GM12873 (cell line): ENCODE measurements around the gene TENT4B.

Source experiments
- TF ChIP-seq, protein P1 (sequence below): IDR thresholded peaks from 2 replicates; pipeline ENCODE4 v1.5.1; 2012; ENCODE audit warnings: low read depth, mild to moderate bottlenecking, moderate library complexity, low read length, control low read depth; ENCODE audit not compliant: insufficient read depth; ENCODE audit errors: missing control alignments

Gene TENT4B

DNA sequence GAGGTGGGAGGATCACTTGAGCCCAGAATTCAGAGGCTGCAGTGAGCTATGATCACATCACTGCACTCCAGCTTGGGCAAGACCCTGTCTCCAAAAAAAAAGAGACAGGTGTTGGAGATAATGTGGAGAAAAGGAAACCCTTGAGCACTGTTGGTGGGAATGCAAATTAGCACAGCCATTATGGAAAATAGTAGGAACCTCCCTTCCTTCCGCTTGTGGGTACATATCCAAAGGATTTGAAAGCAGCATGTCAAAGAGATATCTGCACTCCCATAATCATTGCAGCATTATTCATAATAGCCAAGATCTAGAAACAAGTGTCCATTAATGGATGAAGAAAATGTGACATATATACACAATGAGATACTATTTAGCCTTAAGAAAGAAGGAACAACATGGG lies 103.5 kb downstream of the TENT4B start:
- TF ChIP-seq, protein P1, sequence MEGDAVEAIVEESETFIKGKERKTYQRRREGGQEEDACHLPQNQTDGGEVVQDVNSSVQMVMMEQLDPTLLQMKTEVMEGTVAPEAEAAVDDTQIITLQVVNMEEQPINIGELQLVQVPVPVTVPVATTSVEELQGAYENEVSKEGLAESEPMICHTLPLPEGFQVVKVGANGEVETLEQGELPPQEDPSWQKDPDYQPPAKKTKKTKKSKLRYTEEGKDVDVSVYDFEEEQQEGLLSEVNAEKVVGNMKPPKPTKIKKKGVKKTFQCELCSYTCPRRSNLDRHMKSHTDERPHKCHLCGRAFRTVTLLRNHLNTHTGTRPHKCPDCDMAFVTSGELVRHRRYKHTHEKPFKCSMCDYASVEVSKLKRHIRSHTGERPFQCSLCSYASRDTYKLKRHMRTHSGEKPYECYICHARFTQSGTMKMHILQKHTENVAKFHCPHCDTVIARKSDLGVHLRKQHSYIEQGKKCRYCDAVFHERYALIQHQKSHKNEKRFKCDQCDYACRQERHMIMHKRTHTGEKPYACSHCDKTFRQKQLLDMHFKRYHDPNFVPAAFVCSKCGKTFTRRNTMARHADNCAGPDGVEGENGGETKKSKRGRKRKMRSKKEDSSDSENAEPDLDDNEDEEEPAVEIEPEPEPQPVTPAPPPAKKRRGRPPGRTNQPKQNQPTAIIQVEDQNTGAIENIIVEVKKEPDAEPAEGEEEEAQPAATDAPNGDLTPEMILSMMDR, result no peak

GRCh38 chr16:50257876-50258275 lies 104.8 kb downstream of the TENT4B start:
- TF ChIP-seq, protein P1, result no peak

GRCh38 chr16:50259334-50260205 lies 106.5 kb downstream of the TENT4B start:
- TF ChIP-seq, protein P1, result no peak

GRCh38 chr16:50260206-50261159 lies 107.4 kb downstream of the TENT4B start:
- TF ChIP-seq, protein P1, result no peak

- TF ChIP-seq, protein P1, result no peak
These were observed 108.1 kb downstream of the TENT4B start for GRCh38 chr16:50261160-50261706.

DNA sequence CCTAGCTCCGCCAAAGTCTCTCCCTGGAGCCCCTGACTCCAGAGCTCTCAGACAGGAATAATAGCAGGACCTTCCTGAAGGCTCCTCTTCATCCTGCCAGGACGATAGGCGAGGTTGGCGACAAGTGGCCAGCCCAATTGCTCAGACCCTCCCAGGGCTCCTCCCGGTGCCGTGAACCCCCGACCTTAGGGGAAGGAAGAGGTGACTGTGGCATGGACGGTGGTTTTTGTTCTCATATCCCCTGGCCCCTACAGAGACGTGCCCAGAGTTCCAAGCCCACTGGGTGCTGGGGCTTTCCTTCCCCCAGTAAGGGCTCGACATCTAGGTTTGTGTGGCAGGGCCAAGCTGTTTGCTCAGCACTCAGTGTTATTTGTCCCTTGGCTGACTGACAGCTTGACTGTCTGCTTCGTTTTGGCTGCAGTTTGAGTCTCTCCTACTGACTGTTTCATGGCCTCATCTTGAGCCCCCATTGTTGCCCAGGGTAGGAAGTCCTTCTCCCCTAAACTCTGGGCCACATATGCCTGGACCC lies 108.7 kb downstream of the TENT4B start:
- TF ChIP-seq, protein P1, result no peak
